Endothelial cell of umbilical vein (primary cell): Measurements from ENCODE around the gene CKLF.

ENCODE experiments used
- CTCF ChIP-seq, 2 donors: IDR thresholded peaks; 1 replicate in 1 of 2; 2 replicates in 1 of 2; pipeline ENCODE4 v1.5.1; 2011; ENCODE audit warnings: low read length in 2 of 2, mild to moderate bottlenecking in 2 of 2, moderate library complexity in 2 of 2, control low read depth in 1 of 2, inconsistent platforms in 1 of 2, low read depth in 1 of 2; ENCODE audit not compliant: insufficient read depth in 1 of 2; ENCODE audit errors: extremely low read depth in 1 of 2
- EZH2 ChIP-seq: IDR thresholded peaks from 2 replicates; pipeline ENCODE4 v1.6.1; 2012; ENCODE audit warnings: borderline replicate concordance, low read depth, mild to moderate bottlenecking, moderate library complexity, low read length, inconsistent platforms; ENCODE audit not compliant: severe bottlenecking
- FOS ChIP-seq: IDR thresholded peaks from 2 replicates; pipeline ENCODE4 v1.6.1; 2011; ENCODE audit warnings: mild to moderate bottlenecking, low read length, moderate library complexity, borderline replicate concordance; ENCODE audit not compliant: insufficient read depth
- GATA2 ChIP-seq: IDR thresholded peaks from 2 replicates; pipeline ENCODE4 v1.7.0; 2011; ENCODE audit warnings: low read depth, mild to moderate bottlenecking, moderate library complexity, mixed read lengths, low read length; ENCODE audit not compliant: insufficient read length, insufficient read depth
- JUN ChIP-seq: IDR thresholded peaks from 2 replicates; pipeline ENCODE4 v1.6.1; 2011; ENCODE audit warnings: borderline replicate concordance, low read depth; ENCODE audit not compliant: insufficient read length, insufficient read depth
- MAX ChIP-seq: IDR thresholded peaks from 2 replicates; pipeline ENCODE4 v1.6.1; 2011; ENCODE audit not compliant: insufficient read depth, insufficient read length
- MYC ChIP-seq: IDR thresholded peaks from one replicate; pipeline ENCODE4 v1.6.1; 2011; ENCODE audit warnings: mild to moderate bottlenecking, low read depth, low read length
- POLR2A ChIP-seq: IDR thresholded peaks from 2 replicates; pipeline ENCODE4 v1.6.1; 2012; ENCODE audit warnings: low read depth, mild to moderate bottlenecking, control low read depth, low read length
- POLR2AphosphoS5 ChIP-seq: IDR thresholded peaks from 2 replicates; pipeline ENCODE4 v1.6.1; 2012; ENCODE audit warnings: low read depth, mild to moderate bottlenecking, control low read depth, low read length, moderate library complexity; ENCODE audit not compliant: insufficient read depth

GRCh38 chr16:66590322-66590721, 37.9 kb downstream of the CKLF start:
- no peak for TF ChIP-seq EZH2
- TF ChIP-seq CTCF (IDR thresholded peaks at IDR 0.05; ENCODE audit: extremely low read depth in 1 of 2, insufficient read depth in 1 of 2, low read depth in 1 of 2, low read length in 2 of 2): no peak
- no peak for TF ChIP-seq FOS
- no peak for TF ChIP-seq MAX
- no peak for TF ChIP-seq POLR2A
- TF ChIP-seq POLR2AphosphoS5: no peak
- no peak for TF ChIP-seq MYC
- TF ChIP-seq JUN: no peak
- no peak for TF ChIP-seq GATA2
